Loucy (cell line): ENCODE data around the gene ARF4.
"Not testable (repeated sequence)": the region's sequence is repeated elsewhere in the genome, so short reads cannot be mapped to it uniquely, and the experiment has no call there.

Experiments used
- H2AFZ ChIP-seq: fragments of 200-600 bp; sonication (generic); 2 replicates; pipeline ENCODE4 v1.6.0; 2016; ENCODE audit warnings: antibody characterized with exemption, mild to moderate bottlenecking, low read length, moderate library complexity
- H3F3A ChIP-seq: fragments of 200-600 bp; 2 replicates; pipeline ENCODE4 v1.6.0; 2016; ENCODE audit warnings: antibody characterized with exemption, low read depth, mild to moderate bottlenecking
- H3K27me3 ChIP-seq: fragments of 200-600 bp; sonication (generic); 2 replicates; pipeline ENCODE4 v1.6.1; 2014; ENCODE audit warnings: low read length, mild to moderate bottlenecking; ENCODE audit not compliant: insufficient read depth, poor library complexity, severe bottlenecking
- H3K36me3 ChIP-seq: fragments of 200-600 bp; sonication (generic); 2 replicates; pipeline ENCODE4 v1.6.1; 2016; ENCODE audit warnings: low read length; ENCODE audit not compliant: insufficient read depth
- H3K4me1 ChIP-seq: fragments of 200-600 bp; sonication (generic); 2 replicates; pipeline ENCODE4 v1.5.1; 2014; ENCODE audit warnings: low read length, mild to moderate bottlenecking; ENCODE audit not compliant: insufficient read depth, poor library complexity, severe bottlenecking
- H3K4me2 ChIP-seq: fragments of 200-600 bp; sonication (generic); 2 replicates; pipeline ENCODE4 v1.6.0; 2014; ENCODE audit warnings: antibody characterized with exemption, low read length, low read depth, mild to moderate bottlenecking; ENCODE audit not compliant: poor library complexity, severe bottlenecking
- H3K4me3 ChIP-seq: fragments of 200-600 bp; sonication (generic); 2 replicates; pipeline ENCODE4 v1.5.1; 2014; ENCODE audit warnings: low read length, mild to moderate bottlenecking, mixed read lengths; ENCODE audit not compliant: poor library complexity, severe bottlenecking
- H3K79me2 ChIP-seq: fragments of 200-600 bp; sonication (generic); 2 replicates; pipeline ENCODE4 v1.6.1; 2014; ENCODE audit warnings: low read length; ENCODE audit not compliant: insufficient read depth
- H3K9ac ChIP-seq: fragments of 200-600 bp; sonication (generic); 2 replicates; pipeline ENCODE4 v1.6.0; 2014; ENCODE audit warnings: mild to moderate bottlenecking, low read depth, low read length, moderate library complexity; ENCODE audit not compliant: poor library complexity, severe bottlenecking
- H3K9me2 ChIP-seq: fragments of 200-600 bp; sonication (generic); replicated peaks from 2 replicates; pipeline ENCODE4 v1.6.1; 2016; ENCODE audit warnings: low read depth, low read length, mixed read lengths
- H3K9me3 ChIP-seq: fragments of 200-600 bp; sonication (generic); 2 replicates; pipeline ENCODE4 v1.6.1; 2014; ENCODE audit warnings: mild to moderate bottlenecking, antibody characterized with exemption, low read length, low read depth; ENCODE audit not compliant: insufficient read depth
- H4K20me1 ChIP-seq: fragments of 200-600 bp; sonication (generic); 2 replicates; pipeline ENCODE4 v1.6.0; 2014; ENCODE audit warnings: antibody characterized with exemption, low read length, mild to moderate bottlenecking; ENCODE audit not compliant: insufficient read depth, poor library complexity, severe bottlenecking
- CTCF ChIP-seq: fragments of 200-600 bp; sonication (generic); conservative IDR thresholded peaks from 2 replicates; pipeline ENCODE4 v1.5.1; 2014; ENCODE audit warnings: mild to moderate bottlenecking, antibody characterized with exemption, low read length
- EZH2phosphoT487 ChIP-seq: fragments of 200-600 bp; IDR thresholded peaks from 2 replicates; pipeline ENCODE4 v1.6.1; 2018; ENCODE audit warnings: antibody characterized with exemption, mild to moderate bottlenecking, moderate library complexity, borderline replicate concordance

The ARF4 gene

GRCh38 chr3:57637391-57637790, 40.2 kb upstream of the ARF4 start:
- Histone ChIP-seq H3K4me2 (no peak overlapping the region), H3K79me2 (no peaks in the 10 kb centered on the region), H3K9me2 (no peaks in the 10 kb centered on the region), H3K27me3 (no peaks in the 10 kb centered on the region), H4K20me1 (no peaks in the 10 kb centered on the region), H3K36me3 (peaks cover 35% of the 10 kb centered on the region), H3K4me1 (no peaks in the 10 kb centered on the region), H3K9ac (no peak overlapping the region), H3F3A (no peaks in the 10 kb centered on the region), H3K4me3 (no peak overlapping the region), H3K9me3 (no peaks in the 10 kb centered on the region), H2AFZ (no peak overlapping the region)
- TF ChIP-seq EZH2phosphoT487 (no peak), CTCF (no peak)

GRCh38 chr3:57634259-57634658, 37.1 kb upstream of the ARF4 start:
- not testable (repeated sequence) for H3K4me1 ChIP-seq, H3K9me3 ChIP-seq, H4K20me1 ChIP-seq, H3K9me2 ChIP-seq, H3K4me3 ChIP-seq, H3K27me3 ChIP-seq, H2AFZ ChIP-seq, H3K79me2 ChIP-seq, H3K4me2 ChIP-seq, H3K9ac ChIP-seq, H3F3A ChIP-seq
- H3K36me3 ChIP-seq: peaks cover 32% of the 10 kb centered on the region

- no peak overlapping the region for H3K9ac ChIP-seq
- H3K9me2 ChIP-seq: no peaks in the 10 kb centered on the region
- H3F3A ChIP-seq: no peaks in the 10 kb centered on the region
- H3K4me1 ChIP-seq: no peaks in the 10 kb centered on the region
- H4K20me1 ChIP-seq: no peaks in the 10 kb centered on the region
- peaks cover 45% of the 10 kb centered on the region for H3K36me3 ChIP-seq
- no peak overlapping the region for H3K4me2 ChIP-seq
- no peaks in the 10 kb centered on the region for H3K9me3 ChIP-seq
- H2AFZ ChIP-seq: no peak overlapping the region
- H3K79me2 ChIP-seq: no peaks in the 10 kb centered on the region
- TF ChIP-seq EZH2phosphoT487 (no peak), CTCF (no peak)
- H3K27me3 ChIP-seq: no peaks in the 10 kb centered on the region
- no peak overlapping the region for H3K4me3 ChIP-seq
Observed at GRCh38 chr3:57627976-57628375, 30.8 kb upstream of the ARF4 start.

GRCh38 chr3:57624801-57625200, 27.7 kb upstream of the ARF4 start:
- Histone ChIP-seq H3K9ac (no peak overlapping the region), H3F3A (no peaks in the 10 kb centered on the region), H3K27me3 (no peaks in the 10 kb centered on the region), H4K20me1 (no peaks in the 10 kb centered on the region), H3K4me2 (no peak overlapping the region), H3K9me2 (no peaks in the 10 kb centered on the region), H3K9me3 (no peaks in the 10 kb centered on the region), H2AFZ (no peak overlapping the region), H3K36me3 (peaks cover 28% of the 10 kb centered on the region; the same call in 1 of the 2 replicates), H3K4me3 (no peak overlapping the region), H3K4me1 (no peaks in the 10 kb centered on the region), H3K79me2 (no peaks in the 10 kb centered on the region)
- TF ChIP-seq CTCF (no peak), EZH2phosphoT487 (no peak)
